Stomach (tissue), 9 donors: ENCODE measurements around the gene UNC79. TPM values are rescaled to one million over a fixed set of nuclear protein-coding genes. Genes with fewer than 3 reads are reported as not detected.

ENCODE experiments used
- DNase-seq, 2 donors: peaks; one replicate each; pipeline versions ENCODE4 v3.0.0 to v3.0.0-alpha.2; 2013 to 2019
- H3K27ac ChIP-seq, 5 donors: fragments of 200-600 bp in 4 of 5; sonication (generic) in 4 of 5; one replicate each; pipeline ENCODE4 v1.5.1; 2013 to 2019; ENCODE audit warnings: mild to moderate bottlenecking in 1 of 5, moderate library complexity in 1 of 5
- H3K27me3 ChIP-seq, 3 donors: fragments of 200-600 bp; sonication (generic); one replicate each; pipeline ENCODE4 v1.5.1; 2017 to 2019; ENCODE audit warnings: mixed run types in 1 of 3
- H3K36me3 ChIP-seq, 4 donors: fragments of 200-600 bp; sonication (generic); 1 replicate in 3 of 4; 2 replicates in 1 of 4; pipeline ENCODE4 v1.5.1; 2016 to 2019
- H3K4me1 ChIP-seq, 4 donors: fragments of 200-600 bp; sonication (generic); one replicate each; pipeline ENCODE4 v1.5.1; 2016 to 2019
- H3K4me3 ChIP-seq, 4 donors: fragments of 200-600 bp; sonication (generic) in 3 of 4; one replicate each; pipeline ENCODE4 v1.5.1; 2016 to 2019; ENCODE audit warnings: mild to moderate bottlenecking in 1 of 4
- H3K9me3 ChIP-seq, 4 donors: fragments of 200-600 bp; sonication (generic); one replicate each; pipeline ENCODE4 v1.5.1; 2016 to 2019
- EP300 ChIP-seq: sonication (generic); formaldehyde crosslinking; IDR thresholded peaks from one replicate; pipeline ENCODE4 v1.6.1; 2017; ENCODE audit warnings: antibody characterized with exemption
- POLR2A ChIP-seq, 4 donors: fragments of 450-650 bp; IDR thresholded peaks; one replicate each; pipeline ENCODE4 v1.6.1; 2016; ENCODE audit warnings: antibody characterized with exemption in 4 of 4, control low read depth in 2 of 4, mild to moderate bottlenecking in 1 of 4, moderate library complexity in 1 of 4
- POLR2AphosphoS5 ChIP-seq, 3 donors: sonication (generic); formaldehyde crosslinking; IDR thresholded peaks; one replicate each; pipeline ENCODE4 v1.6.1; 2016; ENCODE audit warnings: antibody characterized with exemption in 3 of 3
- WGBS, 5 donors: extraction: QIAGEN DNeasy Blood & Tissue Kit in 3 of 5; methylation state at CpG; one replicate each; pipeline versions ENCODE4 v1.1.5 to v1.1.7; 2013 to 2018; 5-methylcytosine and 5-hydroxymethylcytosine counted together
- intact Hi-C: fragments of 100-400 bp; cut with DNase I; formaldehyde crosslinking; loops from one replicate; pipeline ENCODE4 v1.15.1; 2023; ENCODE audit warnings: low total_unique reads
- polyA plus RNA-seq, 3 donors: library from polyadenylated mRNA; stranded (reverse); fragments of 200-250 nt; gene quantifications; one replicate each; pipeline ENCODE4 v1.2.3, GENCODE V29; 2013
- total RNA-seq, 5 donors: library from RNA; depleted of rRNA; stranded (reverse); fragments of >200 nt; gene quantifications; one replicate each; pipeline versions ENCODE4 v1.1.0 to v1.2.3, GENCODE V29; 2014 to 2016
- TF ChIP-seq, protein P1 (sequence below), 7 experiments: fragments of 450-650 bp in 4 of 7; fragments of 200-600 bp in 3 of 7; sonication (generic) in 3 of 7; IDR thresholded peaks; one replicate each; pipeline ENCODE4 v1.5.1; 2016 to 2019; ENCODE audit warnings: antibody characterized with exemption in 7 of 7, control low read depth in 2 of 7, mild to moderate bottlenecking in 1 of 7
- donor health status: healthy with polysubstance abuse.
- donor health status: Bipolar disorder and iron deficiency.
- donor health status: healthy.

UNC79 gene
- total and polyA plus RNA-seq, 8 donors: under 0.01 to 1.9 (median 0.35) TPM; not detected in 2

DNA sequence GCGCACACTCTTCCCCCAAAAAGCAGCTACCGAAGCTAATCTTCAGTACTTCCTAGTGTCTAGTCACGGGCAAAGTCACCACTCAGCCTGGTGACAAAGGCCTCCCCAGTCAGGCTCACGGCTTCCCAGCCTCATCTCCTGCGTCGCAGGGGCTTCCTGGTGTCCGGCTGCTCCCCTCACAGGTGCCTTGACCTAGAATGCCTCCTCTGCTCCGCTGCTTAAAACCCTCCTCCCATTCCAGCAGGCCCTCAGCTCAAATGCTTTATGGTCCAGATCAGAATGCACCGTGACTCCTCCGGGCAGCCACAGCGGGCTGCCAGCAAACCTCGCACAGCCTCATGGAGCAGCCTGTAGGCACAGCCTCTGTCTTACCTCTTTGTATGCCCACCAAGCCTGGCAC, 304.5 kb downstream of the UNC79 start:
- intact Hi-C loops: no loop called here
- 92 to 95% (median 94%) methylated on average over 12 of the region's 12 CpGs for WGBS, 5 donors
- TF ChIP-seq EP300: no peak
- TF ChIP-seq, protein P1, sequence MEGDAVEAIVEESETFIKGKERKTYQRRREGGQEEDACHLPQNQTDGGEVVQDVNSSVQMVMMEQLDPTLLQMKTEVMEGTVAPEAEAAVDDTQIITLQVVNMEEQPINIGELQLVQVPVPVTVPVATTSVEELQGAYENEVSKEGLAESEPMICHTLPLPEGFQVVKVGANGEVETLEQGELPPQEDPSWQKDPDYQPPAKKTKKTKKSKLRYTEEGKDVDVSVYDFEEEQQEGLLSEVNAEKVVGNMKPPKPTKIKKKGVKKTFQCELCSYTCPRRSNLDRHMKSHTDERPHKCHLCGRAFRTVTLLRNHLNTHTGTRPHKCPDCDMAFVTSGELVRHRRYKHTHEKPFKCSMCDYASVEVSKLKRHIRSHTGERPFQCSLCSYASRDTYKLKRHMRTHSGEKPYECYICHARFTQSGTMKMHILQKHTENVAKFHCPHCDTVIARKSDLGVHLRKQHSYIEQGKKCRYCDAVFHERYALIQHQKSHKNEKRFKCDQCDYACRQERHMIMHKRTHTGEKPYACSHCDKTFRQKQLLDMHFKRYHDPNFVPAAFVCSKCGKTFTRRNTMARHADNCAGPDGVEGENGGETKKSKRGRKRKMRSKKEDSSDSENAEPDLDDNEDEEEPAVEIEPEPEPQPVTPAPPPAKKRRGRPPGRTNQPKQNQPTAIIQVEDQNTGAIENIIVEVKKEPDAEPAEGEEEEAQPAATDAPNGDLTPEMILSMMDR (IDR thresholded peaks at IDR 0.05): no peak
- no peak for TF ChIP-seq POLR2AphosphoS5 (IDR thresholded peaks at IDR 0.05)
- Histone ChIP-seq H3K36me3 (peaks cover 0 to 8% (median 4%) of the 10 kb centered on the region in 4 donors), H3K27ac (no peak overlapping the region), H3K4me1 (peaks cover 0 to 9% (median 4%) of the 10 kb centered on the region in 4 donors), H3K9me3 (no peaks in the 10 kb centered on the region), H3K4me3 (no peak overlapping the region), H3K27me3 (peaks cover 0 to 5% (median 0%) of the 10 kb centered on the region in 3 donors)
- DNase-seq: no peak

DNA sequence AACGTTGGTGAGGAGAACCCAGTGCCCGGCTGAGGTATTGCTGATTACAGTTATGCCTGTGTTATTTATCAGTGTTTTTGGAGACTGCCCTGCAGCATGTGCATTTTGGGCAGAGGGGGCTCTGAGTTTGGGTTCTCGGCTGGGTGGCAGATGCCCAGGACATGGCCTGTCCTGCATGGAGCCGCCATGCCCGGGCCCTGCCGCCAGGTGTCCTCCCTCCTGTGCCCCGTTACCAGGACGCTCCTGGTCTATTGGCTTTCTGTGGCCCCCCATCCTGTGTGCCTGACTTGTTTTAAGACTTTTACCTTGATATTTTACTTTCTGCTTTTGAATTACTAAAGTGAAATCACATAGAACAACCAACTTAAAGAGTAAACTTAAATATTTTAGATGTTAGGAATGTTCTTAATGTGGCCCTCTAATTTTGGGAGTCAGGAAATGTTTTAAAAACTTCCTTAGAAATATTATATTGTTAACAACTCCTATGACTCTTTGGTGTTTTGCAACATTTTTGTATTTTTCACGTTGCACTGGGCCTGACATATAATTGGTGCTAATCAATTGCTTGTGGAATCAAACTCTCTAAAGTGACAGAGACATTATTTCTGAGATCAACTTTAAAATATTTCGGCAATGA, 305.8 kb downstream of the UNC79 start:
- TF ChIP-seq, protein P1 (IDR thresholded peaks at IDR 0.05): peak in 4 of 7 experiments; percentile 33 to 61 (median 38)
- no peak for TF ChIP-seq POLR2A (IDR thresholded peaks at IDR 0.05)
- Histone ChIP-seq H3K27me3 (peaks cover 0 to 5% (median 0%) of the 10 kb centered on the region in 3 donors), H3K4me3 (no peak overlapping the region), H3K4me1 (peaks cover 0 to 9% (median 4%) of the 10 kb centered on the region in 4 donors), H3K36me3 (peaks cover 0 to 8% (median 3%) of the 10 kb centered on the region in 4 donors), H3K27ac (no peak overlapping the region), H3K9me3 (no peaks in the 10 kb centered on the region)
- 60 to 82% (median 65%) methylated on average over 10 of the region's 10 CpGs for WGBS, 5 donors
- peak in 1 of 2 donors; percentile 41 for DNase-seq
- intact Hi-C loops: no loop called here

DNA sequence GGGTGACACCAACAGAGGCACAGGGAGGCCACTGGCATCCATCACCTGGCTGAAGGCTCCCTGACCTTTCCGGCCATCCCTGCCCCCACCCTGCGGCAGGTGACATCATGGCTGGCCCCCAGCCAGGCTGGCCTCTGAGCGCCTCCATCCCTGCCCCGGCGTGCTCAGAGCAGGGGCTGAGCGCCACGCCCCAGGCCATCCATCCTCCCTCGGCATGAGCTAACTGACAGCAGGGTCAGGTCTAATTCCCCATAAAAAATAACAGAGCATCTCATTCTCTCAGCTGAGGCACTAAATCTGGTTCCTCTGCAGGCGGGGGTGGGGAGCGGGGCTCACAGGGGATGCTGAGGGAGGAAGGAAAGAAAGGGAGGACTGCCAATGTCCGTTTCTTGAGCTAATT, 306.9 kb downstream of the UNC79 start:
- intact Hi-C loops: no loop called here
- peaks cover 0 to 11% (median 5%) of the 10 kb centered on the region in 4 donors for H3K4me1 ChIP-seq
- H3K9me3 ChIP-seq: no peaks in the 10 kb centered on the region
- no peak overlapping the region for H3K27ac ChIP-seq
- 68 to 89% (median 80%) methylated on average over 6 to 11 of the region's 11 CpGs for WGBS, 5 donors
- peaks cover 0 to 5% (median 0%) of the 10 kb centered on the region in 3 donors for H3K27me3 ChIP-seq
- TF ChIP-seq EP300 (no peak), POLR2A (IDR thresholded peaks at IDR 0.05) (no peak), POLR2AphosphoS5 (IDR thresholded peaks at IDR 0.05) (no peak)
- TF ChIP-seq, protein P1 (IDR thresholded peaks at IDR 0.05): no peak
- DNase-seq: peak in 1 of 2 donors; percentile 59
- H3K36me3 ChIP-seq: peaks cover 0 to 8% (median 3%) of the 10 kb centered on the region in 4 donors
- H3K4me3 ChIP-seq: no peak overlapping the region

DNA sequence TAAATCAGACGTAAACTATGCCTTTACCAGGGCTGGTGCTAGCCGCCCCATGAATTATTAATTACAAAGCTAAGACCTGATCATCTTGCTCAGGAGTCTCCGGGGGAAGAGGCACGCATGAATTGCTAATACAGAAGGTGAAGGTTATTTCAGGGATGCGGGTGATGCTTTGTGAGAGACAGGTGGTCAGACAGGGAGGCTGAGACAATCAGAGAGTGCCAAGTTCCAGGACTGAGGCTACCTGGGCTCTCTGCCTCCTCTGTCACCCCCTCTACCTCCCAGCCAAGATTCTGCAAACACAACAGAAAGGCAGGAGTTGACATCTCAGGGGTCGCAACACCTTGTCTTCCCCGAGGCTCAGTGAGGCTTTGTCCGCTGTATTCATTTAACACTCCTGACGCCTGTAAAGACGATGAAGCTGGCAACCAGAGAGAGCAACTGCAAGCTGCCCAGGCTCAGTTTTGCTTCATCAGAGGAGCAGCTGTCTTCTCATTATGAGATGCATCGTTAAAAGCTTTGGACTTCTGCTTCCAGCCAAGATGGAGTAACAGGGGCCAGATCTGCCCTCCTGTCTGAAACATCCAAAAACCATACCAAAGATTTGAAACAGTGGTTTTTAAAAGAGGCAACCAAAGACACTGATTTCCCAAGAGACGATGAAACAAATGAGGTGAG, 311.0 kb downstream of the UNC79 start:
- WGBS, 5 donors: 89 to 93% (median 91%) methylated on average over 12 of the region's 12 CpGs
- TF ChIP-seq POLR2AphosphoS5 (IDR thresholded peaks at IDR 0.05) (no peak), POLR2A (IDR thresholded peaks at IDR 0.05) (no peak), EP300 (no peak)
- TF ChIP-seq, protein P1 (IDR thresholded peaks at IDR 0.05): no peak
- no peak for DNase-seq
- H3K36me3 ChIP-seq: no peaks in the 10 kb centered on the region
- H3K9me3 ChIP-seq: no peaks in the 10 kb centered on the region
- H3K4me1 ChIP-seq: peaks cover 0 to 7% (median 0%) of the 10 kb centered on the region in 4 donors
- H3K4me3 ChIP-seq: no peak overlapping the region
- intact Hi-C loops: no loop called here
- H3K27ac ChIP-seq: no peak overlapping the region
- H3K27me3 ChIP-seq: peaks cover 0 to 19% (median 0%) of the 10 kb centered on the region in 3 donors
